PC-9 (cell line): ENCODE results near the gene FES.

Experiments used
- CTCF ChIP-seq: fragments of 200-600 bp; sonication (generic); conservative IDR thresholded peaks from 2 replicates; pipeline ENCODE4 v1.6.1; 2017; ENCODE audit warnings: mixed run types, antibody characterized with exemption, mild to moderate bottlenecking, moderate library complexity
- EZH2 ChIP-seq: fragments of 200-600 bp; sonication (generic); IDR thresholded peaks from 2 replicates; pipeline ENCODE4 v1.8.0; 2017; ENCODE audit warnings: antibody characterized with exemption, low read depth

GRCh38 chr15:90892498-90893174, 8.3 kb downstream of the FES start:
- TF ChIP-seq CTCF (no peak), EZH2 (no peak)
